DOHH2 (cell line): ENCODE measurements around the gene SEMA6A.

Experiments
- CTCF ChIP-seq: fragments of 200-600 bp; sonication (generic); IDR thresholded peaks from one replicate; pipeline ENCODE4 v1.5.1; 2014; ENCODE audit warnings: antibody characterized with exemption, mild to moderate bottlenecking, low read depth, low read length; ENCODE audit not compliant: poor library complexity, severe bottlenecking
- EZH2phosphoT487 ChIP-seq: fragments of 200-600 bp; sonication (generic); IDR thresholded peaks from 2 replicates; pipeline ENCODE4 v1.6.1; 2017; ENCODE audit warnings: borderline replicate concordance, mild to moderate bottlenecking, antibody characterized with exemption, low read length, moderate library complexity, mixed read lengths

GRCh38 chr5:116418016-116418415 lies 156.6 kb downstream of the SEMA6A start:
- TF ChIP-seq CTCF, result no peak
- TF ChIP-seq EZH2phosphoT487, result no peak
